ENCODE results near the gene CDX2. TPM values are rescaled to one million over a fixed set of nuclear protein-coding genes. Genes with fewer than 3 reads are reported as not detected.

The CDX2 gene
- total RNA-seq, 1 experiment from 2014 or later: 12.5 TPM

GRCh38 chr13:27962982-27963381 lies 6.1 kb downstream of the CDX2 start:
- ATAC-seq (no peak), DNase-seq (ENCODE audit: low read depth, low spot score) (no peak)
- ChIA-PET CTCF (interaction anchor here (1.6 to 2.1 kb wide), 2 partner anchors 9 to 133 kb away, joined by 4 to 7 read pairs; no protein-coding TSS in a partner anchor), POLR2A (no interaction called here), RAD21 (ENCODE audit: low non-redundant PET in 1 of 2, low total read pairs in 2 of 2, uncharacterized antibody in 2 of 2, unreplicated experiment in 2 of 2) (no interaction called here)
- intact Hi-C loops (cut with micrococcal nuclease): no loop called here
- Histone ChIP-seq H3K9ac (ENCODE audit: low read length) (no peak overlapping the region), H3K27me3 (ENCODE audit: insufficient read depth, low read length) (no peaks in the 10 kb centered on the region), H2AFZ (ENCODE audit: low read depth, low read length, poor library complexity, severe bottlenecking) (no peak overlapping the region), H3K36me3 (ENCODE audit: control insufficient read depth in 1 of 2, insufficient read depth in 2 of 2, low read length in 2 of 2) (peaks cover 0 to 4% of the 10 kb centered on the region in 2 experiments; a peak in 1 of 4 replicates), H3K79me2 (ENCODE audit: insufficient read depth, low read length) (peaks cover 34% of the 10 kb centered on the region), H3K4me3 (replicated peaks in 1 of 2; ENCODE audit: low read depth in 1 of 2, low read length in 2 of 2) (no peak overlapping the region), H3K27ac (ENCODE audit: low read depth, low read length) (no peak overlapping the region), H3K4me1 (ENCODE audit: control insufficient read depth in 1 of 2, insufficient read depth in 2 of 2, low read length in 2 of 2) (peaks cover 6 to 16% of the 10 kb centered on the region in 2 experiments; a peak in 3 of 4 replicates), H3K9me3 (ENCODE audit: control insufficient read depth in 1 of 2, insufficient read depth in 1 of 2, low read depth in 1 of 2, low read length in 2 of 2) (no peaks in the 10 kb centered on the region), H3K9me2 (ENCODE audit: insufficient read depth) (no peaks in the 10 kb centered on the region), H4K20me1 (ENCODE audit: insufficient read depth) (no peaks in the 10 kb centered on the region), H3K4me2 (ENCODE audit: low read length) (no peak overlapping the region)
- no TSS peak for BruUV-seq (replicated peaks)
- TF ChIP-seq SP1 (IDR thresholded peaks at IDR 0.05; ENCODE audit: low read depth): no peak
- no peak for TF ChIP-seq REST (IDR thresholded peaks at IDR 0.05; ENCODE audit: low read depth)
- TF ChIP-seq SRF (IDR thresholded peaks at IDR 0.05; ENCODE audit: low read depth): no peak
- TF ChIP-seq ZFX (IDR thresholded peaks at IDR 0.05): no peak
- TF ChIP-seq EZH2phosphoT487 (IDR thresholded peaks at IDR 0.05; ENCODE audit: borderline replicate concordance): no peak
- TF ChIP-seq CEBPB (IDR thresholded peaks at IDR 0.05; ENCODE audit: low read depth): no peak
- TF ChIP-seq ZBTB33 (IDR thresholded peaks at IDR 0.05; ENCODE audit: extremely low read depth, insufficient replicate concordance, low read length): no peak
- no peak for TF ChIP-seq ZNF274 (IDR thresholded peaks at IDR 0.05; ENCODE audit: low read depth, low read length)
- TF ChIP-seq ELF1 (IDR thresholded peaks at IDR 0.05; ENCODE audit: borderline replicate concordance, low read depth): no peak
- TF ChIP-seq POLR2A (IDR thresholded peaks at IDR 0.05; ENCODE audit: borderline replicate concordance, extremely low read depth, insufficient read depth, insufficient read length): no peak
- TF ChIP-seq CTCF (IDR thresholded peaks at IDR 0.05 in 2 of 3, conservative IDR thresholded peaks at IDR 0.05 in 1 of 3; ENCODE audit: borderline replicate concordance in 1 of 3, insufficient read depth in 1 of 3, low read depth in 2 of 3, low read length in 2 of 3): no peak
- no peak for TF ChIP-seq ATF3 (IDR thresholded peaks at IDR 0.05)
- TF ChIP-seq RAD21 (IDR thresholded peaks at IDR 0.05; ENCODE audit: low read depth): no peak
- TF ChIP-seq FOSL1 (IDR thresholded peaks at IDR 0.05; ENCODE audit: low read depth): no peak
- TF ChIP-seq TCF7L2 (IDR thresholded peaks at IDR 0.05; ENCODE audit: borderline replicate concordance, extremely low read depth, insufficient read depth, insufficient read length): no peak
- no peak for TF ChIP-seq MAX (IDR thresholded peaks at IDR 0.05)

Measured in HCT116 (cell line).